K562 (cell line): Measurements from ENCODE around the gene FGR.
A peak's percentile ranks its signal among the peaks of the same experiment; 100 is the strongest.

Source experiments
- CTCF ChIP-seq, 3 experiments: IDR thresholded peaks in 2 of 3; conservative IDR thresholded peaks in 1 of 3; 2 replicates each; pipeline ENCODE4 v1.5.1; 2011 to 2012; ENCODE audit warnings: low read length in 3 of 3, mild to moderate bottlenecking in 3 of 3, control low read depth in 2 of 3, improper control_type of control experiment in 1 of 3, inconsistent platforms in 1 of 3, low read depth in 1 of 3, mixed read lengths in 1 of 3, moderate library complexity in 1 of 3; ENCODE audit not compliant: insufficient read depth in 2 of 3
- GATAD2B ChIP-seq: fragments of 450-650 bp; IDR thresholded peaks from 2 replicates; pipeline ENCODE4 v1.6.1; 2017; ENCODE audit warnings: mild to moderate bottlenecking, borderline replicate concordance
- MYBL2 ChIP-seq, 2 experiments: fragments of 450-650 bp in 1 of 2; sonication (generic) in 1 of 2; formaldehyde crosslinking in 1 of 2; IDR thresholded peaks; 2 replicates each; pipeline versions ENCODE4 v1.6.1 to v1.8.1; 2017 to 2022; ENCODE audit warnings: borderline replicate concordance in 1 of 2, inconsistent platforms in 1 of 2, low read depth in 1 of 2, mild to moderate bottlenecking in 1 of 2, missing genetic modification reagents in 1 of 2, moderate library complexity in 1 of 2
- RFX5 ChIP-seq: IDR thresholded peaks from 2 replicates; pipeline ENCODE4 v1.6.1; 2011; ENCODE audit warnings: low read depth, mild to moderate bottlenecking, improper control_type of control experiment, low read length
- TEAD4 ChIP-seq, 2 experiments: sonication (generic) in 1 of 2; formaldehyde crosslinking in 1 of 2; IDR thresholded peaks; 2 replicates each; pipeline versions ENCODE4 v1.6.1 to v1.8.0; 2012 to 2022; ENCODE audit warnings: borderline replicate concordance in 1 of 2, inconsistent platforms in 1 of 2, low read length in 1 of 2, mild to moderate bottlenecking in 1 of 2, missing genetic modification reagents in 1 of 2
- ZNF124 ChIP-seq: sonication (generic); formaldehyde crosslinking; IDR thresholded peaks from 2 replicates; pipeline ENCODE4 v1.8.1; 2022; ENCODE audit warnings: missing genetic modification reagents

- no peak for TF ChIP-seq CTCF (IDR thresholded peaks at IDR 0.05 in 2 of 3, conservative IDR thresholded peaks at IDR 0.05 in 1 of 3; ENCODE audit: insufficient read depth in 2 of 3, low read depth in 1 of 3, low read length in 3 of 3)
- TF ChIP-seq RFX5, result no peak
- TF ChIP-seq MYBL2 (IDR thresholded peaks at IDR 0.05; ENCODE audit: low read depth), result no peak
- 0 out of 2 replicates have a peak, but pooled peaks have one; percentile 46 for TF ChIP-seq MYBL2 (CRISPR knock-in tag; IDR thresholded peaks at IDR 0.05; ENCODE audit: borderline replicate concordance)
- TF ChIP-seq TEAD4 (IDR thresholded peaks at IDR 0.05; ENCODE audit: low read length), result no peak
- no peak for TF ChIP-seq TEAD4 (CRISPR knock-in tag; IDR thresholded peaks at IDR 0.05; ENCODE audit: borderline replicate concordance)
- TF ChIP-seq ZNF124, result no peak
- no peak for TF ChIP-seq GATAD2B
Observed at GRCh38 chr1:27645071-27645415, 10.1 kb upstream of the FGR start.
